Measurements from ENCODE around the gene WWOX. TPM values are rescaled to one million over a fixed set of nuclear protein-coding genes. Genes with fewer than 3 reads are reported as not detected.

WWOX gene
- polyA plus RNA-seq, 1 donor (not counting 4 experiments of a cell fraction or from before 2014, with no cell fraction given): 5.1 TPM

DNA sequence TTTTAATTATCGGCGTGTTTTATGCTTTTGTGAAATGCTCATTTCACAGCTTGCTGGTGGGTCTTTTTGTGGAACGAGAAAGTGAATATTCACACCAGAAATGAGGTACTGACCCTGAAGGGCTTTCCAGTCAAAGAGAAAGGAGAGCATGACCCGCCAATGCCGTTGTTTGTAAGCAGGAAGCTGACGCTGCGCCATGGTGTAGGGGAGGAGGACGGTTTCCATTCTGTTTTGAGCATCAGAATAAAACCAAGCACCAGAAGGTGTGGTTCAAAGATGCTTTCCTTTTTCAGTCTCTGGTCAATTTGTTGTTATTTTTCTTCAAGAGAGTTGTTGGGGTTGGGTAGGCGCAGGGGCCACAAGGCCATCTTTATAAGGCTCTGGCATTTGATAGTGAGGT, 669.3 kb downstream of the WWOX start:
- no peaks in the 10 kb centered on the region for H3K79me2 ChIP-seq (ENCODE audit: control insufficient read depth, insufficient read depth, low read length)
- H3K4me2 ChIP-seq (ENCODE audit: control insufficient read depth, extremely low read depth, insufficient read depth, low read depth, low read length): no peak overlapping the region
- H3K36me3 ChIP-seq (ENCODE audit: control insufficient read depth in 2 of 2, extremely low read depth in 1 of 2, insufficient read depth in 2 of 2, low read length in 2 of 2): no peaks in the 10 kb centered on the region
- no peaks in the 10 kb centered on the region for H4K20me1 ChIP-seq (ENCODE audit: control insufficient read depth, extremely low read depth, insufficient read depth, low read length)
- H3K27ac ChIP-seq (ENCODE audit: control insufficient read depth, insufficient read depth, low read length): no peak overlapping the region
- H3K9me1 ChIP-seq (ENCODE audit: control insufficient read depth, extremely low read depth, insufficient read depth, low read length): no peaks in the 10 kb centered on the region
- dilution Hi-C loops (cut with MboI; ENCODE audit: extremely low pct_ligation_motif_present, low sequenced_read_pairs): no loop called here
- no peak overlapping the region for H3K4me3 ChIP-seq (ENCODE audit: control insufficient read depth in 2 of 3, extremely low read depth in 1 of 3, insufficient read depth in 2 of 3, low read depth in 1 of 3, low read length in 3 of 3)
- no peaks in the 10 kb centered on the region for H3K27me3 ChIP-seq (ENCODE audit: control insufficient read depth, extremely low read depth, insufficient read depth, low read length)
- H3K4me1 ChIP-seq (ENCODE audit: control insufficient read depth, extremely low read depth, insufficient read depth, low read length): no peaks in the 10 kb centered on the region
- no peak overlapping the region for H3K9ac ChIP-seq (ENCODE audit: control insufficient read depth, extremely low read depth, insufficient read depth, low read length)
- H3K9me3 ChIP-seq (ENCODE audit: control insufficient read depth, low read depth, low read length): no peaks in the 10 kb centered on the region
- FAIRE-seq (no peak), DNase-seq (ENCODE audit: low read depth, low spot score) (no peak)
- TF ChIP-seq, protein P1, sequence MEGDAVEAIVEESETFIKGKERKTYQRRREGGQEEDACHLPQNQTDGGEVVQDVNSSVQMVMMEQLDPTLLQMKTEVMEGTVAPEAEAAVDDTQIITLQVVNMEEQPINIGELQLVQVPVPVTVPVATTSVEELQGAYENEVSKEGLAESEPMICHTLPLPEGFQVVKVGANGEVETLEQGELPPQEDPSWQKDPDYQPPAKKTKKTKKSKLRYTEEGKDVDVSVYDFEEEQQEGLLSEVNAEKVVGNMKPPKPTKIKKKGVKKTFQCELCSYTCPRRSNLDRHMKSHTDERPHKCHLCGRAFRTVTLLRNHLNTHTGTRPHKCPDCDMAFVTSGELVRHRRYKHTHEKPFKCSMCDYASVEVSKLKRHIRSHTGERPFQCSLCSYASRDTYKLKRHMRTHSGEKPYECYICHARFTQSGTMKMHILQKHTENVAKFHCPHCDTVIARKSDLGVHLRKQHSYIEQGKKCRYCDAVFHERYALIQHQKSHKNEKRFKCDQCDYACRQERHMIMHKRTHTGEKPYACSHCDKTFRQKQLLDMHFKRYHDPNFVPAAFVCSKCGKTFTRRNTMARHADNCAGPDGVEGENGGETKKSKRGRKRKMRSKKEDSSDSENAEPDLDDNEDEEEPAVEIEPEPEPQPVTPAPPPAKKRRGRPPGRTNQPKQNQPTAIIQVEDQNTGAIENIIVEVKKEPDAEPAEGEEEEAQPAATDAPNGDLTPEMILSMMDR (optimal IDR thresholded peaks at IDR 0.05 in 1 of 3, IDR thresholded peaks at IDR 0.05 in 1 of 3, conservative IDR thresholded peaks at IDR 0.05 in 1 of 3; ENCODE audit: extremely low read depth in 1 of 3, insufficient read depth in 2 of 3, low read length in 3 of 3): no peak
- TF ChIP-seq EZH2 (IDR thresholded peaks at IDR 0.05; ENCODE audit: low read length): no peak
- H2AFZ ChIP-seq (ENCODE audit: control insufficient read depth, low read length): no peak overlapping the region

DNA sequence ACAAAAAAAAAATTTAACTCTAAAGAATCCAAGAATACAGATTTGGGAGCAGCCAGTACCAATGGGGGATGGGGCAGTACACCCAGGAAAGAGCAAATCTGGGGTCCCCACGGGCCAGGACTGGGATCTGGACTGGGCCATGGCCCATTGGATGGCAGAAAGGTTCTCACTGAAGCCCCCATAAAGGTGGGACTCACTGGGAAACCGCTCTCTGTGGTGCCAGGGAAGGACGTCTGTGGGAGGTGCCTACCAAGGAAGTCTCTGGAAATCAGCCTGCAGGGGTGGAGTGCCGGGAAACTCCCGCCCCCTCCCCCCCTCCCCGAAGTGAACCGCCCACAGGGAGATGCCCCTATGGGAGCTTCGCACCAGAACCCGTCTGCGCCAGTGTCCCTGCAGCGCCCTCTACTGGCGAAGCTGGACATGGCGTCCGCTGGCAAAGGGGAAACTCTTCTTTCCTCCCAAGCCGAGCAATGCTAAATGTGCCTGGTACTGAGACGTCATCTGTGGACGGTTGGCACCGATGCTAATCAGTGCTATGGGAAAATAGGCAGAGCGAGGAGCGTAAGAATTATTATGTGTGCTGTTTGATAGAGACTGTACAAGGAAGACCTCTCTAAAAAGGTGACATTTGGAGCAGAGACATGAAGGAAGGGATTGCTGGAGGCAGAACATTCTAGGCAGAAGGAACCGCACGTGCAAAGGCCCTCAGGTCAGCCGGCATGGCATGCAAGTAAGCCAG, 671.1 kb downstream of the WWOX start:
- Histone ChIP-seq H3K9me1 (ENCODE audit: control insufficient read depth, extremely low read depth, insufficient read depth, low read length) (no peaks in the 10 kb centered on the region), H3K9ac (ENCODE audit: control insufficient read depth, extremely low read depth, insufficient read depth, low read length) (no peak overlapping the region), H3K4me3 (ENCODE audit: control insufficient read depth in 2 of 3, extremely low read depth in 1 of 3, insufficient read depth in 2 of 3, low read depth in 1 of 3, low read length in 3 of 3) (no peak overlapping the region), H4K20me1 (ENCODE audit: control insufficient read depth, extremely low read depth, insufficient read depth, low read length) (no peaks in the 10 kb centered on the region), H3K9me3 (ENCODE audit: control insufficient read depth, low read depth, low read length) (no peaks in the 10 kb centered on the region), H3K27me3 (ENCODE audit: control insufficient read depth, extremely low read depth, insufficient read depth, low read length) (no peaks in the 10 kb centered on the region), H3K4me1 (ENCODE audit: control insufficient read depth, extremely low read depth, insufficient read depth, low read length) (no peaks in the 10 kb centered on the region), H3K27ac (ENCODE audit: control insufficient read depth, insufficient read depth, low read length) (no peak overlapping the region), H2AFZ (ENCODE audit: control insufficient read depth, low read length) (no peak overlapping the region), H3K4me2 (ENCODE audit: control insufficient read depth, extremely low read depth, insufficient read depth, low read depth, low read length) (no peak overlapping the region), H3K36me3 (ENCODE audit: control insufficient read depth in 2 of 2, extremely low read depth in 1 of 2, insufficient read depth in 2 of 2, low read length in 2 of 2) (no peaks in the 10 kb centered on the region), H3K79me2 (ENCODE audit: control insufficient read depth, insufficient read depth, low read length) (no peaks in the 10 kb centered on the region)
- no peak for TF ChIP-seq EZH2 (IDR thresholded peaks at IDR 0.05; ENCODE audit: low read length)
- TF ChIP-seq, protein P1 (optimal IDR thresholded peaks at IDR 0.05 in 1 of 3, IDR thresholded peaks at IDR 0.05 in 1 of 3, conservative IDR thresholded peaks at IDR 0.05 in 1 of 3; ENCODE audit: extremely low read depth in 1 of 3, insufficient read depth in 2 of 3, low read length in 3 of 3): peak; percentile 60 to 90 (median 85)
- no peak for FAIRE-seq
- DNase-seq (ENCODE audit: low read depth, low spot score): no peak
- dilution Hi-C loops (cut with MboI; ENCODE audit: extremely low pct_ligation_motif_present, low sequenced_read_pairs): no loop called here

Measured in keratinocyte (primary cell).